Endothelial cell of umbilical vein (primary cell): Measurements from ENCODE around the gene WNT8A. TPM values are rescaled to one million over a fixed set of nuclear protein-coding genes. Genes with fewer than 3 reads are reported as not detected.

Experiments used
- BruUV-seq: library from RNA; stranded (reverse); fragments of 400-500 nt; replicated peaks from 2 replicates; lab custom pipeline; 2021; lab: Mats Ljungman, UMichigan
- CTCF ChIA-PET: fragments of 300-600, 350-600 bp; sonication (Branson Sonifier 250); formaldehyde crosslinking; loops from one replicate; lab custom pipeline; 2021; ENCODE audit warnings: antibody characterized with exemption, inconsistent platforms; lab: Charles Lee
- POLR2A ChIA-PET: fragments of 300-600, 350-600 bp; sonication (Branson Sonifier 250); formaldehyde crosslinking; loops from one replicate; lab custom pipeline; 2021; ENCODE audit warnings: antibody characterized with exemption, inconsistent platforms; lab: Charles Lee
- DNase-seq: peaks from one replicate; pipeline ENCODE4 v3.0.0-alpha.2; 2011; ENCODE audit warnings: low read depth, low spot score
- FAIRE-seq: peaks from 2 replicates; lab custom pipeline; 2011; peaks lifted over from hg19 to GRCh38; lab: Jason Lieb, UNC
- H2AFZ ChIP-seq: 2 replicates; pipeline ENCODE4 v1.6.0; 2012; ENCODE audit warnings: low read depth, low read length, control low read depth, inconsistent platforms
- H3K27ac ChIP-seq: 2 replicates; pipeline ENCODE4 v1.5.1; 2011; ENCODE audit warnings: low read depth, mild to moderate bottlenecking, control low read depth, low read length, moderate library complexity; ENCODE audit not compliant: insufficient read depth
- H3K27me3 ChIP-seq, 2 experiments: 2 replicates each; pipeline versions ENCODE4 v1.6.0 to v1.6.1; 2011; ENCODE audit warnings: low read length in 2 of 2, mixed read lengths in 1 of 2; ENCODE audit not compliant: control insufficient read depth in 2 of 2, insufficient read depth in 2 of 2
- H3K36me3 ChIP-seq, 2 experiments: 2 replicates in 1 of 2; 3 replicates in 1 of 2; pipeline ENCODE4 v1.5.1; 2011; ENCODE audit warnings: low read length in 2 of 2, mild to moderate bottlenecking in 1 of 2, moderate library complexity in 1 of 2; ENCODE audit not compliant: control insufficient read depth in 2 of 2, insufficient read depth in 2 of 2; ENCODE audit errors: extremely low read depth in 1 of 2
- H3K4me1 ChIP-seq: 3 replicates; pipeline ENCODE4 v1.5.1; 2011; ENCODE audit warnings: mild to moderate bottlenecking, low read length; ENCODE audit not compliant: control insufficient read depth, insufficient read depth; ENCODE audit errors: extremely low read depth
- H3K4me2 ChIP-seq: 2 replicates; pipeline ENCODE4 v1.6.1; 2011; ENCODE audit warnings: low read length, control low read depth, mixed read lengths; ENCODE audit not compliant: insufficient read depth
- H3K4me3 ChIP-seq, 3 experiments: fragments of 200-600 bp in 1 of 3; sonication (generic), shearing (Covaris generic) in 1 of 3; replicated peaks in 1 of 3; 2 replicates each; pipeline ENCODE4 v1.5.1; 2011 to 2016; ENCODE audit warnings: control low read depth in 3 of 3, low read length in 3 of 3, mild to moderate bottlenecking in 2 of 3, inconsistent platforms in 1 of 3, low read depth in 1 of 3, moderate library complexity in 1 of 3; ENCODE audit not compliant: insufficient read depth in 1 of 3
- H3K79me2 ChIP-seq: 2 replicates; pipeline ENCODE4 v1.6.0; 2012; ENCODE audit warnings: low read length, inconsistent platforms; ENCODE audit not compliant: control insufficient read depth, insufficient read depth
- H3K9ac ChIP-seq: replicated peaks from 2 replicates; pipeline ENCODE3; 2011; ENCODE audit warnings: low read length, control low read depth; ENCODE audit not compliant: insufficient read depth; ENCODE audit errors: extremely low read depth
- H3K9me1 ChIP-seq: replicated peaks from 3 replicates; pipeline ENCODE4 v1.6.0; 2011; ENCODE audit warnings: mild to moderate bottlenecking, low read length; ENCODE audit not compliant: control insufficient read depth, insufficient read depth; ENCODE audit errors: extremely low read depth
- H3K9me3 ChIP-seq: replicated peaks from 2 replicates; pipeline ENCODE4 v1.5.1; 2012; ENCODE audit warnings: low read length, inconsistent platforms; ENCODE audit not compliant: control insufficient read depth, insufficient read depth
- H4K20me1 ChIP-seq: replicated peaks from 2 replicates; pipeline ENCODE3; 2011; ENCODE audit warnings: mild to moderate bottlenecking, low read length; ENCODE audit not compliant: control insufficient read depth, insufficient read depth; ENCODE audit errors: extremely low read depth
- EZH2 ChIP-seq: IDR thresholded peaks from 2 replicates; pipeline ENCODE4 v1.6.1; 2012; ENCODE audit warnings: borderline replicate concordance, low read depth, mild to moderate bottlenecking, moderate library complexity, low read length, inconsistent platforms; ENCODE audit not compliant: severe bottlenecking
- FOS ChIP-seq: IDR thresholded peaks from 2 replicates; pipeline ENCODE4 v1.6.1; 2011; ENCODE audit warnings: mild to moderate bottlenecking, low read length, moderate library complexity, borderline replicate concordance; ENCODE audit not compliant: insufficient read depth
- GATA2 ChIP-seq: IDR thresholded peaks from 2 replicates; pipeline ENCODE4 v1.7.0; 2011; ENCODE audit warnings: low read depth, mild to moderate bottlenecking, moderate library complexity, mixed read lengths, low read length; ENCODE audit not compliant: insufficient read length, insufficient read depth
- JUN ChIP-seq: IDR thresholded peaks from 2 replicates; pipeline ENCODE4 v1.6.1; 2011; ENCODE audit warnings: borderline replicate concordance, low read depth; ENCODE audit not compliant: insufficient read length, insufficient read depth
- MAX ChIP-seq: IDR thresholded peaks from 2 replicates; pipeline ENCODE4 v1.6.1; 2011; ENCODE audit not compliant: insufficient read depth, insufficient read length
- MYC ChIP-seq: IDR thresholded peaks from one replicate; pipeline ENCODE4 v1.6.1; 2011; ENCODE audit warnings: mild to moderate bottlenecking, low read depth, low read length
- POLR2A ChIP-seq: IDR thresholded peaks from 2 replicates; pipeline ENCODE4 v1.6.1; 2012; ENCODE audit warnings: low read depth, mild to moderate bottlenecking, control low read depth, low read length
- POLR2AphosphoS5 ChIP-seq: IDR thresholded peaks from 2 replicates; pipeline ENCODE4 v1.6.1; 2012; ENCODE audit warnings: low read depth, mild to moderate bottlenecking, control low read depth, low read length, moderate library complexity; ENCODE audit not compliant: insufficient read depth
- dilution Hi-C: fragments of 300-500 bp; cut with MboI; formaldehyde crosslinking; loops from one replicate; pipeline ENCODE4 v1.15.0; 2019; ENCODE audit warnings: low sequenced_read_pairs; ENCODE audit not compliant: extremely low pct_ligation_motif_present
- intact Hi-C: fragments of 100-400 bp; cut with micrococcal nuclease; formaldehyde crosslinking; loops from one replicate; pipeline ENCODE4 v1.10.0; 2022
- polyA plus RNA-seq, 4 experiments: library from polyadenylated mRNA; depleted of rRNA in 3 of 4; stranded (reverse) in 3 of 4; unstranded in 1 of 4; fragments of >200 nt; gene quantifications; 2 replicates each; pipeline versions ENCODE4 v1.2.1 to v1.2.3, GENCODE V29; 2011 to 2012; ENCODE audit warnings: missing spikeins in 1 of 4
- total RNA-seq: library from RNA; stranded (reverse); gene quantifications from 2 replicates; pipeline ENCODE4 v1.2.3, GENCODE V29; 2021
- TF ChIP-seq, protein P1 (sequence below), 2 donors: IDR thresholded peaks; 1 replicate in 1 of 2; 2 replicates in 1 of 2; pipeline ENCODE4 v1.5.1; 2011; ENCODE audit warnings: low read length in 2 of 2, mild to moderate bottlenecking in 2 of 2, moderate library complexity in 2 of 2, control low read depth in 1 of 2, inconsistent platforms in 1 of 2, low read depth in 1 of 2; ENCODE audit not compliant: insufficient read depth in 1 of 2; ENCODE audit errors: extremely low read depth in 1 of 2

WNT8A gene
- total and polyA plus RNA-seq, 2 donors (not counting 3 experiments of a cell fraction or from before 2014, with no cell fraction given), result not detected

DNA sequence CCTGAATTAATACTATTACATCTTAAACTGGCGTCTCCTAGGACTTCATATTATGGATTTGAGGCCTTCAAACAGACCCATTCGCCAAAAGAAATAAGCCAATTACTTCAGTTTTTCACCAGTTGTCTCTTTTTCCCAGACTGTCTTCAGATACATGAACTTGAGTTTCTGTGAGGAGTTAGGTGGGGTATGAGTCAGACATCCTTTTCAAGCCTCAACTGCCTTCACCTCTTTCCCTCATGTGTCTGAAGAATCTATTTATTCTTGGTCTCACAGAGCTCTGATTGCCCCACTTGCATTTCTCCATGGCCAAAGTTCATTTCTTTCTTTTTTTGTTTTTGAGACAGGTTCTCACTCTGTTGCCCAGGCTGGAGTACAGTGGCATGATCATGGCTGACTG lies 12.5 kb downstream of the WNT8A start:
- Histone ChIP-seq H3K9me3 (no peaks in the 10 kb centered on the region), H3K9ac (no peak overlapping the region), H3K9me1 (no peaks in the 10 kb centered on the region), H4K20me1 (no peaks in the 10 kb centered on the region), H3K36me3 (no peaks in the 10 kb centered on the region), H3K79me2 (no peaks in the 10 kb centered on the region), H3K4me2 (no peak overlapping the region), H2AFZ (no peak overlapping the region), H3K27ac (no peak overlapping the region), H3K4me3 (no peak overlapping the region), H3K4me1 (no peaks in the 10 kb centered on the region), H3K27me3 (peaks cover 11 to 36% of the 10 kb centered on the region in 2 experiments)
- ChIA-PET CTCF (no interaction called here), POLR2A (no interaction called here)
- FAIRE-seq (no peak), DNase-seq (no peak)
- no TSS peak for BruUV-seq
- intact Hi-C loops, result no loop called here
- dilution Hi-C loops, result no loop called here
- TF ChIP-seq EZH2 (no peak), FOS (no peak), JUN (no peak), MYC (no peak), MAX (no peak), POLR2A (no peak), POLR2AphosphoS5 (no peak), GATA2 (no peak)
- TF ChIP-seq, protein P1, sequence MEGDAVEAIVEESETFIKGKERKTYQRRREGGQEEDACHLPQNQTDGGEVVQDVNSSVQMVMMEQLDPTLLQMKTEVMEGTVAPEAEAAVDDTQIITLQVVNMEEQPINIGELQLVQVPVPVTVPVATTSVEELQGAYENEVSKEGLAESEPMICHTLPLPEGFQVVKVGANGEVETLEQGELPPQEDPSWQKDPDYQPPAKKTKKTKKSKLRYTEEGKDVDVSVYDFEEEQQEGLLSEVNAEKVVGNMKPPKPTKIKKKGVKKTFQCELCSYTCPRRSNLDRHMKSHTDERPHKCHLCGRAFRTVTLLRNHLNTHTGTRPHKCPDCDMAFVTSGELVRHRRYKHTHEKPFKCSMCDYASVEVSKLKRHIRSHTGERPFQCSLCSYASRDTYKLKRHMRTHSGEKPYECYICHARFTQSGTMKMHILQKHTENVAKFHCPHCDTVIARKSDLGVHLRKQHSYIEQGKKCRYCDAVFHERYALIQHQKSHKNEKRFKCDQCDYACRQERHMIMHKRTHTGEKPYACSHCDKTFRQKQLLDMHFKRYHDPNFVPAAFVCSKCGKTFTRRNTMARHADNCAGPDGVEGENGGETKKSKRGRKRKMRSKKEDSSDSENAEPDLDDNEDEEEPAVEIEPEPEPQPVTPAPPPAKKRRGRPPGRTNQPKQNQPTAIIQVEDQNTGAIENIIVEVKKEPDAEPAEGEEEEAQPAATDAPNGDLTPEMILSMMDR (IDR thresholded peaks at IDR 0.05; ENCODE audit: extremely low read depth in 1 of 2, insufficient read depth in 1 of 2, low read depth in 1 of 2, low read length in 2 of 2), result no peak
